Large intestine (tissue), 3 donors: Measurements from ENCODE around the gene TRIM40. TPM values are rescaled to one million over a fixed set of nuclear protein-coding genes. Genes with fewer than 3 reads are reported as not detected.

ENCODE experiments used
- DNase-seq, 2 donors: peaks; one replicate each; pipeline versions ENCODE4 v3.0.0 to v3.0.0-alpha.2; 2013
- H3K27ac ChIP-seq: one replicate; pipeline ENCODE4 v1.5.1; 2013; ENCODE audit warnings: low read length
- H3K27me3 ChIP-seq: 2 replicates; pipeline ENCODE4 v1.6.1; 2013; ENCODE audit warnings: low read length; ENCODE audit not compliant: control insufficient read depth, insufficient read depth
- H3K36me3 ChIP-seq: 2 replicates; pipeline ENCODE4 v1.6.1; 2013; ENCODE audit warnings: low read length; ENCODE audit not compliant: control insufficient read depth, insufficient read depth
- H3K4me1 ChIP-seq: one replicate; pipeline ENCODE4 v1.6.1; 2013; ENCODE audit warnings: low read length; ENCODE audit not compliant: control insufficient read depth, insufficient read depth
- H3K4me3 ChIP-seq: one replicate; pipeline ENCODE4 v1.5.1; 2013; ENCODE audit warnings: low read length
- H3K9me3 ChIP-seq: one replicate; pipeline ENCODE4 v1.6.1; 2013; ENCODE audit warnings: mild to moderate bottlenecking, low read depth, low read length, moderate library complexity; ENCODE audit not compliant: control insufficient read depth
- WGBS: methylation state at CpG from one replicate; pipeline ENCODE4 v1.1.5; 2013; ENCODE audit warnings: low lambda C conversion rate; ENCODE audit not compliant: insufficient coverage; 5-methylcytosine and 5-hydroxymethylcytosine counted together
- polyA plus RNA-seq: library from polyadenylated mRNA; unstranded; fragments of 120-200 nt; gene quantifications from one replicate; pipeline ENCODE4 v1.2.1, GENCODE V29; 2013

The TRIM40 gene
- polyA plus RNA-seq, 1 donor, result 6.6 TPM

GRCh38 chr6:30149234-30149633 is 13.3 kb downstream of the TRIM40 start:
- no peak for DNase-seq
- 80% methylated on average over 1 of the region's 3 CpGs for WGBS
- no peaks in the 10 kb centered on the region for H3K36me3 ChIP-seq
- no peak overlapping the region for H3K4me3 ChIP-seq
- no peaks in the 10 kb centered on the region for H3K27me3 ChIP-seq
- peaks cover 43% of the 10 kb centered on the region for H3K4me1 ChIP-seq
- no peak overlapping the region for H3K27ac ChIP-seq
- H3K9me3 ChIP-seq, result no peaks in the 10 kb centered on the region

- Histone ChIP-seq H3K27me3 (no peaks in the 10 kb centered on the region), H3K9me3 (no peaks in the 10 kb centered on the region), H3K4me3 (no peak overlapping the region), H3K4me1 (peaks cover 43% of the 10 kb centered on the region), H3K36me3 (no peaks in the 10 kb centered on the region), H3K27ac (no peak overlapping the region)
- no peak for DNase-seq
- WGBS, result 86% methylated on average over 5 of the region's 7 CpGs
Observed at GRCh38 chr6:30149858-30150550, 14.1 kb downstream of the TRIM40 start.

- Histone ChIP-seq H3K9me3 (no peaks in the 10 kb centered on the region), H3K36me3 (no peaks in the 10 kb centered on the region), H3K27ac (peak overlapping the region; percentile 39), H3K27me3 (no peaks in the 10 kb centered on the region), H3K4me1 (peaks cover 47% of the 10 kb centered on the region), H3K4me3 (no peak overlapping the region)
- WGBS, result no CpG with 5 or more reads among the region's 10 CpGs
- peak; percentile 54 to 63 for DNase-seq
Observed at GRCh38 chr6:30150671-30151395, 14.9 kb downstream of the TRIM40 start.

- WGBS, result 100% methylated on average over 1 of the region's 3 CpGs
- Histone ChIP-seq H3K4me1 (peaks cover 55% of the 10 kb centered on the region), H3K4me3 (no peak overlapping the region), H3K27ac (peak overlapping the region; percentile 39), H3K9me3 (no peaks in the 10 kb centered on the region), H3K27me3 (no peaks in the 10 kb centered on the region), H3K36me3 (no peaks in the 10 kb centered on the region)
- DNase-seq, result no peak
Observed at GRCh38 chr6:30151580-30151979, 15.6 kb downstream of the TRIM40 start.

GRCh38 chr6:30152016-30152673 is 16.2 kb downstream of the TRIM40 start:
- Histone ChIP-seq H3K27ac (peak overlapping the region; percentile 39), H3K36me3 (no peaks in the 10 kb centered on the region), H3K4me3 (no peak overlapping the region), H3K27me3 (no peaks in the 10 kb centered on the region), H3K4me1 (peaks cover 59% of the 10 kb centered on the region), H3K9me3 (no peaks in the 10 kb centered on the region)
- 80% methylated on average over 1 of the region's 4 CpGs for WGBS
- DNase-seq, result peak in 1 of 2 donors; percentile 62

GRCh38 chr6:30152910-30153610 is 17.1 kb downstream of the TRIM40 start:
- H3K4me3 ChIP-seq, result no peak overlapping the region
- H3K4me1 ChIP-seq, result peaks cover 59% of the 10 kb centered on the region
- no peak for DNase-seq
- no peaks in the 10 kb centered on the region for H3K27me3 ChIP-seq
- H3K9me3 ChIP-seq, result no peaks in the 10 kb centered on the region
- H3K36me3 ChIP-seq, result no peaks in the 10 kb centered on the region
- H3K27ac ChIP-seq, result peak overlapping the region; percentile 98
- WGBS, result 89% methylated on average over 1 of the region's 3 CpGs

GRCh38 chr6:30154061-30154460 is 18.1 kb downstream of the TRIM40 start:
- peak overlapping the region; percentile 98 for H3K27ac ChIP-seq
- no CpG with 5 or more reads among the region's 17 CpGs for WGBS

GRCh38 chr6:30154709-30155519 is 19.0 kb downstream of the TRIM40 start:
- no CpG with 5 or more reads among the region's 12 CpGs for WGBS
- Histone ChIP-seq H3K4me3 (no peak overlapping the region), H3K27me3 (no peaks in the 10 kb centered on the region), H3K27ac (peak overlapping the region; percentile 98), H3K9me3 (no peaks in the 10 kb centered on the region), H3K36me3 (no peaks in the 10 kb centered on the region), H3K4me1 (peaks cover 59% of the 10 kb centered on the region)
- peak; percentile 84 to 94 for DNase-seq

More at GRCh38 chr6:30154061-30154460, 18.1 kb downstream of the TRIM40 start:
- Histone ChIP-seq H3K36me3 (no peaks in the 10 kb centered on the region), H3K4me1 (peaks cover 59% of the 10 kb centered on the region), H3K9me3 (no peaks in the 10 kb centered on the region), H3K4me3 (no peak overlapping the region), H3K27me3 (no peaks in the 10 kb centered on the region)
- DNase-seq, result no peak

GRCh38 chr6:30155520-30156261 is 19.8 kb downstream of the TRIM40 start:
- no peaks in the 10 kb centered on the region for H3K36me3 ChIP-seq
- no peak overlapping the region for H3K4me3 ChIP-seq
- H3K4me1 ChIP-seq, result peaks cover 58% of the 10 kb centered on the region
- DNase-seq, result no peak
- H3K9me3 ChIP-seq, result no peaks in the 10 kb centered on the region
- no peaks in the 10 kb centered on the region for H3K27me3 ChIP-seq
- WGBS, result no CpG with 5 or more reads among the region's 2 CpGs
- peak overlapping the region; percentile 98 for H3K27ac ChIP-seq
